ENCODE results near the gene PTGER1.

The PTGER1 gene

GRCh38 chr19:14439014-14439413, 36.1 kb downstream of the PTGER1 start:
- DNase-seq, result no peak

GRCh38 chr19:14437578-14438140, 37.5 kb downstream of the PTGER1 start:
- no peak for DNase-seq

- DNase-seq, result no peak
These were observed 39.7 kb downstream of the PTGER1 start for GRCh38 chr19:14435320-14436050.

GRCh38 chr19:14434543-14435319, 40.4 kb downstream of the PTGER1 start:
- no peak for DNase-seq

- peak; percentile 81 for DNase-seq
These were observed 41.3 kb downstream of the PTGER1 start for GRCh38 chr19:14433554-14434501.

GRCh38 chr19:14432791-14433553, 42.2 kb downstream of the PTGER1 start, which contains the start of gene PKN1:
TSS of gene PKN1 (plus strand) at chr19:14433306. CDS start at chr19:14433522, 216 bp downstream.
- DNase-seq, result peak; percentile 79

- no peak for DNase-seq
These were observed 44.4 kb downstream of the PTGER1 start for GRCh38 chr19:14430712-14431111.

GRCh38 chr19:14428882-14429416, 46.2 kb downstream of the PTGER1 start:
- no peak for DNase-seq

- DNase-seq, result no peak
These were observed 47.7 kb downstream of the PTGER1 start for GRCh38 chr19:14427461-14427860.

- no peak for DNase-seq
These were observed 49.4 kb downstream of the PTGER1 start for GRCh38 chr19:14425696-14426138.
